ENCODE measurements around the gene MORN1. TPM values are rescaled to one million over a fixed set of nuclear protein-coding genes. Genes with fewer than 3 reads are reported as not detected.

Gene MORN1
- polyA plus RNA-seq, 1 donor from 2014 or later, result 10.9 TPM

DNA sequence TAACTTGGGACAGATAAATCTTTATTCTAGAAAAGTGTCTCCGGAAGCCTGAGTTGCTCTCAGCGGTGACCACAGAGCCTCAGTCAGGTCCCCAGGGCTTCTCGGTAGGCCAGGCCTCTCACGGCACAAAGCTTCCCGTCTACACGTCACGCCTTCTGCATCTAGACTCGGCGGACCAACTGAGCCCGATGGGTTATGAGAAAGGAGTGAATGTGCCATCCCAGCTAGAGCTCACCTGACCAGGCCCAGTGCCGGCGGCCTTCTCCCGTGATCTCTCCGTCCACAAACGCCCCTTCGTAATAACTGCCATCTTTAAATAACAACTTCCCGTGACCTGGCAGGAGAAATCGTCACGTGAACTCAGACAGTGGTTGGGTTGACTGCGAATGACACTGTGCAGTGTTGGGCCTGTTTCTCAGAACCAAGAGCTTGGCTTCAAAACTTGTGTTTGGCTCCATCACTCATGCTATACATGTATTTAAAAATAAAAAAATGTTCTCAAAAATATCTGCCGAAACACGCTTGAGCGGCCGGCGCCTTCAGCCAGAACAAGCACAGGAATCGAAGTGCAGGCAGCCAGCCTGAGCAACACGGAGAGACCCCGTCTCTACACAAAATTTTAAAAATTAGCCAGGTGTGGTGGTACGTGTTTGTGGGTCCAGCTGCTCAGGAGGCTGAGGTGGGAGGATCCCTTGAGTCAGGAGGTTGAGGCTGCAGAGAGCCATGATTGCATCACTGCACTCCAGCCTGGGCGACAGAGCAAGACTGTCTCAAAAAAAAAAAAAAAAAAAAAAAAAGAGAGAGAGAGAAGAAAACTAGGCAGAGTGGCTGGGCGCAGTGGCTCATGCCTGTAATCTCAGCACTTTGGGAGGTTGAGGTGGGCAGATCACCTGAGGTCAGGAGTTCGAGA is 3.1 kb downstream of the MORN1 start:
- no peaks in the 10 kb centered on the region for H3K36me3 ChIP-seq (ENCODE audit: insufficient read depth, low read length)
- no peak overlapping the region for H3K27ac ChIP-seq (ENCODE audit: low read length)

More for the DNA sequence above, 3.1 kb downstream of the MORN1 start:
- no peaks in the 10 kb centered on the region for H3K9me3 ChIP-seq (ENCODE audit: low read length)
- H3K9me2 ChIP-seq (ENCODE audit: insufficient read depth, low read length), result no peaks in the 10 kb centered on the region
- H3K9ac ChIP-seq (ENCODE audit: low read length), result no peak overlapping the region
- no peaks in the 10 kb centered on the region for H3K27me3 ChIP-seq (ENCODE audit: insufficient read depth, low read depth, low read length)
- no peak overlapping the region for H3K4me2 ChIP-seq (ENCODE audit: low read length)
- H3K4me3 ChIP-seq (ENCODE audit: low read length), result no peak overlapping the region
- TF ChIP-seq POLR2AphosphoS5 (IDR thresholded peaks at IDR 0.05) (no peak), SMC3 (conservative IDR thresholded peaks at IDR 0.05; ENCODE audit: poor library complexity) (no peak), MXI1 (conservative IDR thresholded peaks at IDR 0.05; ENCODE audit: poor library complexity, severe bottlenecking) (no peak), CTCF (IDR thresholded peaks at IDR 0.05; ENCODE audit: poor library complexity, severe bottlenecking) (no peak), EZH2 (IDR thresholded peaks at IDR 0.05; ENCODE audit: borderline replicate concordance, insufficient read depth, low read length, poor library complexity, severe bottlenecking) (no peak), EP300 (conservative IDR thresholded peaks at IDR 0.05; ENCODE audit: poor library complexity, severe bottlenecking) (no peak), RAD21 (conservative IDR thresholded peaks at IDR 0.05) (no peak), TAF1 (IDR thresholded peaks at IDR 0.05; ENCODE audit: low read depth) (no peak)
- TF ChIP-seq, protein P1, sequence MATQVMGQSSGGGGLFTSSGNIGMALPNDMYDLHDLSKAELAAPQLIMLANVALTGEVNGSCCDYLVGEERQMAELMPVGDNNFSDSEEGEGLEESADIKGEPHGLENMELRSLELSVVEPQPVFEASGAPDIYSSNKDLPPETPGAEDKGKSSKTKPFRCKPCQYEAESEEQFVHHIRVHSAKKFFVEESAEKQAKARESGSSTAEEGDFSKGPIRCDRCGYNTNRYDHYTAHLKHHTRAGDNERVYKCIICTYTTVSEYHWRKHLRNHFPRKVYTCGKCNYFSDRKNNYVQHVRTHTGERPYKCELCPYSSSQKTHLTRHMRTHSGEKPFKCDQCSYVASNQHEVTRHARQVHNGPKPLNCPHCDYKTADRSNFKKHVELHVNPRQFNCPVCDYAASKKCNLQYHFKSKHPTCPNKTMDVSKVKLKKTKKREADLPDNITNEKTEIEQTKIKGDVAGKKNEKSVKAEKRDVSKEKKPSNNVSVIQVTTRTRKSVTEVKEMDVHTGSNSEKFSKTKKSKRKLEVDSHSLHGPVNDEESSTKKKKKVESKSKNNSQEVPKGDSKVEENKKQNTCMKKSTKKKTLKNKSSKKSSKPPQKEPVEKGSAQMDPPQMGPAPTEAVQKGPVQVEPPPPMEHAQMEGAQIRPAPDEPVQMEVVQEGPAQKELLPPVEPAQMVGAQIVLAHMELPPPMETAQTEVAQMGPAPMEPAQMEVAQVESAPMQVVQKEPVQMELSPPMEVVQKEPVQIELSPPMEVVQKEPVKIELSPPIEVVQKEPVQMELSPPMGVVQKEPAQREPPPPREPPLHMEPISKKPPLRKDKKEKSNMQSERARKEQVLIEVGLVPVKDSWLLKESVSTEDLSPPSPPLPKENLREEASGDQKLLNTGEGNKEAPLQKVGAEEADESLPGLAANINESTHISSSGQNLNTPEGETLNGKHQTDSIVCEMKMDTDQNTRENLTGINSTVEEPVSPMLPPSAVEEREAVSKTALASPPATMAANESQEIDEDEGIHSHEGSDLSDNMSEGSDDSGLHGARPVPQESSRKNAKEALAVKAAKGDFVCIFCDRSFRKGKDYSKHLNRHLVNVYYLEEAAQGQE (IDR thresholded peaks at IDR 0.05; ENCODE audit: borderline replicate concordance), result no peak
- H4K20me1 ChIP-seq (ENCODE audit: insufficient read depth), result no peaks in the 10 kb centered on the region
- H2AFZ ChIP-seq (ENCODE audit: low read depth, low read length), result no peak overlapping the region
- H3F3A ChIP-seq (ENCODE audit: insufficient read depth, low read length, poor library complexity, severe bottlenecking), result no peaks in the 10 kb centered on the region
- H3K79me2 ChIP-seq (replicated peaks; ENCODE audit: insufficient read depth, low read length), result peaks cover 20% of the 10 kb centered on the region

All from neural cell (in vitro differentiated cells).